ENCODE data around the gene UTS2R. TPM values are rescaled to one million over a fixed set of nuclear protein-coding genes. Genes with fewer than 3 reads are reported as not detected.
A peak's percentile ranks its signal among the peaks of the same experiment; 100 is the strongest.

Gene UTS2R
- total RNA-seq, 2 experiments from 2014 or later, result not detected

DNA sequence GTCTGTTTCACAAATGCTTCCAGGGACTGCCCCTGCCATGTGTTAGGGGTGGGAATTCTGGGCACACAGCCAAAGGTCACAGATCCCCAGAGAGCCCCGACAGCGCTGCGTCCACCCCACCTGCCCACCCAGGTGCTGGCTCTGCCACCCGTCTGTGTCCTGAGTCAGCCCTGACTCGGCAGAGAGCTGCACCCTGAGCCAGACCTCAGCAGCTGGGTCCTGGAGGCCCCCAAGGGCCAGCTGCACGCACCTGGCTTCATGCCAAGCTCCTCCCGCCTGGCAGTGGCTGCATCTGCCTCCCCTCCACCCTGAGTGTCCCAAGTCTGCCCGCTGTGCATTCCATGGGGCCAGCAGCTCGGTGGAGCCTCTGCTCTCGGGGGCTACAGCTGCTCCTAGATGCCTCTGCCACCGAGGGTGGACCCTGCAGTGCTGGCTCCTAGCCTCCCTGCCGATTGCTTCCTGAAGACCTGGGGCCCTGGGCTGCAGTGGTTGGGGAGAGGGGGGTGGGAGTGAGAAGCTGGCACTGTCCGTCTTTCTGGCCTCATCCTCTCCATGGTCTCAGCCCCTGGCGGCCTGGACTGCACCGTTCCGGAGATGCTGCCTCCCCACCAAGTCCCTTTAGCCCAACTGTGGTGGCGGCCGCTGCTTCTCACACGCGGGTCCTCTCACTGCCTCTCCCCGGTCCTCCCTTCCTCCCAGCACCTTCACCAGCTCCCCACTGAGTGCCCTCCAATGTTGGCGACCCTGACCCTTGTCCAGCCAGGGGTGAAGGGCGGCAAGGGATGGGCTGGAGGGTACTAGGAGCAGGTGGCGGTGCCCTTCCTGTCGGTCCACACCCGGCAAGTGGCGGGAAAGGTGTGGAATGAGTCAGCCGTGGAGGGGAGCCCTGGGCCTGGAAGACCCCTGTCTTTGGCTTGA, 41.0 kb upstream of the UTS2R start:
- ChIA-PET CTCF (interaction anchor here (0.9 kb wide), 1 partner anchor 30 kb away, joined by 3 read pairs; no protein-coding TSS in a partner anchor), POLR2A (interaction anchor here (0.5 to 1.4 kb wide), 3 partner anchors 32 to 300 kb away, joined by 3 read pairs; no protein-coding TSS in a partner anchor)
- no peak overlapping the region for H3K4me3 ChIP-seq (ENCODE audit: low read length)
- peaks cover 39% of the 10 kb centered on the region for H3K4me1 ChIP-seq (ENCODE audit: insufficient read depth, low read length)
- ATAC-seq (ENCODE audit: poor library complexity) (no peak), DNase-seq (peak in 1 of 14 experiments; percentile 42)
- peaks cover 0 to 5% of the 10 kb centered on the region in 2 experiments for H3K9me3 ChIP-seq (ENCODE audit: control insufficient read depth in 1 of 2, insufficient read depth in 1 of 2, low read length in 2 of 2)
- Mint-ChIP-seq H3K27ac (no peak overlapping the region), H3K9me3 (no peaks in the 10 kb centered on the region), H3K4me1 (ENCODE audit: low read depth) (peaks cover 13% of the 10 kb centered on the region), H3K4me3 (peak overlapping the region; percentile 20), H3K27me3 (peaks cover 4% of the 10 kb centered on the region), H3K36me3 (ENCODE audit: low read depth) (no peaks in the 10 kb centered on the region)
- H3K36me3 ChIP-seq (ENCODE audit: insufficient read depth, low read length), result no peaks in the 10 kb centered on the region
- peaks cover 0 to 8% of the 10 kb centered on the region in 2 experiments for H3K27me3 ChIP-seq (ENCODE audit: control insufficient read depth in 1 of 2, insufficient read depth in 2 of 2, low read length in 2 of 2)
- intact Hi-C loops (cut with DNase I, micrococcal nuclease), result no loop called here
- no peak overlapping the region for H3K27ac ChIP-seq (ENCODE audit: low read depth in 1 of 2, low read length in 2 of 2)
- TF ChIP-seq, protein P1, sequence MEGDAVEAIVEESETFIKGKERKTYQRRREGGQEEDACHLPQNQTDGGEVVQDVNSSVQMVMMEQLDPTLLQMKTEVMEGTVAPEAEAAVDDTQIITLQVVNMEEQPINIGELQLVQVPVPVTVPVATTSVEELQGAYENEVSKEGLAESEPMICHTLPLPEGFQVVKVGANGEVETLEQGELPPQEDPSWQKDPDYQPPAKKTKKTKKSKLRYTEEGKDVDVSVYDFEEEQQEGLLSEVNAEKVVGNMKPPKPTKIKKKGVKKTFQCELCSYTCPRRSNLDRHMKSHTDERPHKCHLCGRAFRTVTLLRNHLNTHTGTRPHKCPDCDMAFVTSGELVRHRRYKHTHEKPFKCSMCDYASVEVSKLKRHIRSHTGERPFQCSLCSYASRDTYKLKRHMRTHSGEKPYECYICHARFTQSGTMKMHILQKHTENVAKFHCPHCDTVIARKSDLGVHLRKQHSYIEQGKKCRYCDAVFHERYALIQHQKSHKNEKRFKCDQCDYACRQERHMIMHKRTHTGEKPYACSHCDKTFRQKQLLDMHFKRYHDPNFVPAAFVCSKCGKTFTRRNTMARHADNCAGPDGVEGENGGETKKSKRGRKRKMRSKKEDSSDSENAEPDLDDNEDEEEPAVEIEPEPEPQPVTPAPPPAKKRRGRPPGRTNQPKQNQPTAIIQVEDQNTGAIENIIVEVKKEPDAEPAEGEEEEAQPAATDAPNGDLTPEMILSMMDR (IDR thresholded peaks at IDR 0.05), result no peak

DNA sequence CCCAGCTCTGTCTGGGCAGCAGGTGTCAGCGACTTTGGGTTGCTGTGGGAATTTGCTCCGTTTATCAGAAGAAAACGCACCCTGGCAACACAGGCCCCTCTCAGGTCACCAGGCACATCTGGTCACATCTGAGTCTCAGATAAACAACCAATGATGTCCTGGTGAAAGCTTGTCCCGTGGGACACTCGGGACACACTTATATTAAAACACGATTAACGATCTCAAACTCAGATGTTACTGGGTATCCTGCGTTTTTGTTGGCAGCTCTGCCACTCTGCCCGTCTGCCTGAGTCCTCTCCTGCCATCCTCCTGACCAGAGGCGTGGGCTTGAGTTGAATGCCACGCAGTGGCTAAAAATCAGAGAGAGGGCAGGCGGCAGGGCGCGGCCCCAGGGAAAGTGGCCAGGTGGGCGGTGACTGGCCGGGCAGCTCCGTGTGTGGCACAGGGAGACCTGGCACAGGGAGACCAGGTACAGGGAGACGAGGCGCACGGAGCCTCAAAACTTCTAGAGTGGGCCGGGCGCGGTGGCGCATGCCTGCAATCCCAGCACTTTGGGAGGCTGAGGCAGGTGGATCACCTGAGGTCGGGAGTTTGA, 40.1 kb upstream of the UTS2R start:
- DNase-seq (no peak), ATAC-seq (ENCODE audit: poor library complexity) (no peak)
- Histone ChIP-seq H3K4me3 (ENCODE audit: low read length) (no peak overlapping the region), H3K27ac (ENCODE audit: low read depth in 1 of 2, low read length in 2 of 2) (no peak overlapping the region), H3K4me1 (ENCODE audit: insufficient read depth, low read length) (peaks cover 39% of the 10 kb centered on the region), H3K36me3 (ENCODE audit: insufficient read depth, low read length) (no peaks in the 10 kb centered on the region), H3K27me3 (ENCODE audit: control insufficient read depth in 1 of 2, insufficient read depth in 2 of 2, low read length in 2 of 2) (peaks cover 0 to 8% of the 10 kb centered on the region in 2 experiments), H3K9me3 (ENCODE audit: control insufficient read depth in 1 of 2, insufficient read depth in 1 of 2, low read length in 2 of 2) (peaks cover 0 to 5% of the 10 kb centered on the region in 2 experiments)
- Mint-ChIP-seq H3K4me1 (ENCODE audit: low read depth) (peaks cover 13% of the 10 kb centered on the region), H3K27me3 (peaks cover 4% of the 10 kb centered on the region), H3K4me3 (peak overlapping the region; percentile 38), H3K27ac (no peak overlapping the region), H3K36me3 (ENCODE audit: low read depth) (no peaks in the 10 kb centered on the region), H3K9me3 (no peaks in the 10 kb centered on the region)
- ChIA-PET POLR2A (interaction anchor here (0.5 kb wide), 1 partner anchor 301 kb away, joined by 3 read pairs; no protein-coding TSS in a partner anchor), CTCF (interaction anchor here (0.9 kb wide), 1 partner anchor 31 kb away, joined by 3 read pairs; no protein-coding TSS in a partner anchor)
- TF ChIP-seq, protein P1 (IDR thresholded peaks at IDR 0.05), result no peak
- intact Hi-C loops (cut with DNase I, micrococcal nuclease), result no loop called here

DNA sequence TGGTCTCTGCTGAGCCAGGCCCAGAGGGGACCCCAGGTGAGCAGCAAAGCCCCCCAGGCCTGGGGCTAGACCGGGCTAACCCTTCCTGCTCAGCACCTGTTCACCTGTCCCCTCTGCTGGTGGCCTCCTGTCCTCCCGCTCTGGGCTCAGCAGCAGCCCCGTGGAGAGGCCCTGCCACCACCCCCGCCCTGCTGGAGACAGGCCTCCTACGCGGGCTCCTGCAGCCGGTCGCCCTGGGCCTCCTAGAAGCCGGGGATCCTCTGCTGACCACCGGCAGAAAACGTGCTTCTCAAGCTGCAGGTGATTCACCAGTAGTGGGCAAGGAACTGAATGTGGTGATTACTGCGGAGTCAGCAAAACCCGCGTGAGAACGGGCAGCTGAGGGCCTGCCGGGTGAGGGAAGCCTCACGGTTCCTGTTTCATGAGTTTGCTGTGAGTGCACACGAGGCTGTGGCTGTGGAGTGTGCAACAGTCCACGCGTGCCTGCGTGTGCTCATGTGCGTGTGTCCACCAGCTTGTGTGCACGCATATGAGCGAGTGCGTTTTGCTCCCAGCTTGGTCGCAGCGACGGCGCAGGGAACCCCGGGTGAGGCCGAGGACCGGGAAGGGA, 38.8 kb upstream of the UTS2R start:
- no peak overlapping the region for H3K27ac ChIP-seq (ENCODE audit: low read depth in 1 of 2, low read length in 2 of 2)
- H3K4me1 ChIP-seq (ENCODE audit: insufficient read depth, low read length), result peaks cover 39% of the 10 kb centered on the region
- ChIA-PET POLR2A (interaction anchor here (0.7 to 3.1 kb wide), 8 partner anchors 16 to 101 kb away, joined by 3 to 33 read pairs (median 9); partner anchors contain the start of gene CD7), CTCF (interaction anchor here (1.3 kb wide), 1 partner anchor 12 kb away, joined by 3 read pairs; no protein-coding TSS in a partner anchor)
- H3K4me3 ChIP-seq (ENCODE audit: low read length), result peak overlapping the region; percentile 63
- intact Hi-C loops (cut with DNase I, micrococcal nuclease), result no loop called here
- DNase-seq (peak in 6 of 14 experiments; percentile 20 to 77 (median 40)), ATAC-seq (ENCODE audit: poor library complexity) (peak; percentile 57)
- TF ChIP-seq, protein P1 (IDR thresholded peaks at IDR 0.05), result no peak
- Mint-ChIP-seq H3K4me3 (peak overlapping the region; percentile 93), H3K36me3 (ENCODE audit: low read depth) (no peaks in the 10 kb centered on the region), H3K27ac (peak overlapping the region; percentile 57), H3K27me3 (peaks cover 4% of the 10 kb centered on the region), H3K4me1 (ENCODE audit: low read depth) (peaks cover 13% of the 10 kb centered on the region), H3K9me3 (no peaks in the 10 kb centered on the region)
- no peaks in the 10 kb centered on the region for H3K36me3 ChIP-seq (ENCODE audit: insufficient read depth, low read length)
- H3K9me3 ChIP-seq (ENCODE audit: control insufficient read depth in 1 of 2, insufficient read depth in 1 of 2, low read length in 2 of 2), result peaks cover 0 to 5% of the 10 kb centered on the region in 2 experiments
- H3K27me3 ChIP-seq (ENCODE audit: control insufficient read depth in 1 of 2, insufficient read depth in 2 of 2, low read length in 2 of 2), result peaks cover 0 to 8% of the 10 kb centered on the region in 2 experiments

Measured in CD4-positive, alpha-beta T cell (primary cell).